ENCODE results near the gene AOPEP.

The AOPEP gene

GRCh38 chr9:94805051-94805489 is 78.6 kb downstream of the AOPEP start:
- Mint-ChIP-seq H3K4me3 (no peak overlapping the region), H3K9me3 (no peaks in the 10 kb centered on the region), H3K27me3 (no peaks in the 10 kb centered on the region), H3K27ac (ENCODE audit: low read depth) (no peak overlapping the region), H3K36me3 (ENCODE audit: insufficient read depth) (peaks cover 3% of the 10 kb centered on the region), H3K4me1 (peaks cover 5% of the 10 kb centered on the region)
- no peak for DNase-seq (ENCODE audit: low spot score in 2 of 2)
- no peak for ATAC-seq (replicated peaks; ENCODE audit: extremely low read depth, poor library complexity, severe bottlenecking)

GRCh38 chr9:94805585-94805984 is 79.1 kb downstream of the AOPEP start:
- Mint-ChIP-seq H3K27ac (ENCODE audit: low read depth) (no peak overlapping the region), H3K36me3 (ENCODE audit: insufficient read depth) (peaks cover 3% of the 10 kb centered on the region), H3K9me3 (no peaks in the 10 kb centered on the region), H3K27me3 (no peaks in the 10 kb centered on the region), H3K4me3 (no peak overlapping the region), H3K4me1 (peaks cover 5% of the 10 kb centered on the region)
- DNase-seq (ENCODE audit: low spot score in 2 of 2): no peak
- ATAC-seq (replicated peaks; ENCODE audit: extremely low read depth, poor library complexity, severe bottlenecking): no peak

GRCh38 chr9:94806307-94806893 is 79.9 kb downstream of the AOPEP start:
- DNase-seq (ENCODE audit: low spot score in 2 of 2) (no peak), ATAC-seq (replicated peaks; ENCODE audit: extremely low read depth, poor library complexity, severe bottlenecking) (no peak)
- H3K27ac Mint-ChIP-seq (ENCODE audit: low read depth): no peak overlapping the region
- H3K36me3 Mint-ChIP-seq (ENCODE audit: insufficient read depth): peaks cover 3% of the 10 kb centered on the region
- H3K9me3 Mint-ChIP-seq: no peaks in the 10 kb centered on the region
- H3K4me3 Mint-ChIP-seq: no peak overlapping the region
- no peaks in the 10 kb centered on the region for H3K27me3 Mint-ChIP-seq
- H3K4me1 Mint-ChIP-seq: peaks cover 5% of the 10 kb centered on the region

- peaks cover 5% of the 10 kb centered on the region for H3K4me1 Mint-ChIP-seq
- no peak overlapping the region for H3K27ac Mint-ChIP-seq (ENCODE audit: low read depth)
- ATAC-seq (replicated peaks; ENCODE audit: extremely low read depth, poor library complexity, severe bottlenecking) (no peak), DNase-seq (ENCODE audit: low spot score in 2 of 2) (no peak)
- H3K4me3 Mint-ChIP-seq: no peak overlapping the region
- no peaks in the 10 kb centered on the region for H3K27me3 Mint-ChIP-seq
- H3K9me3 Mint-ChIP-seq: no peaks in the 10 kb centered on the region
- peaks cover 3% of the 10 kb centered on the region for H3K36me3 Mint-ChIP-seq (ENCODE audit: insufficient read depth)
These were observed 81.1 kb downstream of the AOPEP start for GRCh38 chr9:94807556-94807955.

- Mint-ChIP-seq H3K36me3 (ENCODE audit: insufficient read depth) (peaks cover 3% of the 10 kb centered on the region), H3K27ac (ENCODE audit: low read depth) (no peak overlapping the region), H3K27me3 (no peaks in the 10 kb centered on the region), H3K9me3 (no peaks in the 10 kb centered on the region), H3K4me1 (peaks cover under 1% of the 10 kb centered on the region), H3K4me3 (no peak overlapping the region)
- DNase-seq (ENCODE audit: low spot score in 2 of 2) (no peak), ATAC-seq (replicated peaks; ENCODE audit: extremely low read depth, poor library complexity, severe bottlenecking) (no peak)
These were observed 82.6 kb downstream of the AOPEP start for GRCh38 chr9:94808926-94809700.

GRCh38 chr9:94809778-94810177 is 83.3 kb downstream of the AOPEP start:
- H3K36me3 Mint-ChIP-seq (ENCODE audit: insufficient read depth): peaks cover 3% of the 10 kb centered on the region
- ATAC-seq (replicated peaks; ENCODE audit: extremely low read depth, poor library complexity, severe bottlenecking): no peak
- no peak overlapping the region for H3K4me3 Mint-ChIP-seq
- H3K27ac Mint-ChIP-seq (ENCODE audit: low read depth): no peak overlapping the region
- no peaks in the 10 kb centered on the region for H3K27me3 Mint-ChIP-seq
- DNase-seq (ENCODE audit: low spot score in 2 of 2): no peak
- H3K4me1 Mint-ChIP-seq: no peaks in the 10 kb centered on the region
- H3K9me3 Mint-ChIP-seq: no peaks in the 10 kb centered on the region

- H3K9me3 Mint-ChIP-seq: no peaks in the 10 kb centered on the region
- H3K4me3 Mint-ChIP-seq: no peak overlapping the region
- H3K27me3 Mint-ChIP-seq: no peaks in the 10 kb centered on the region
- DNase-seq (ENCODE audit: low spot score in 2 of 2) (no peak), ATAC-seq (replicated peaks; ENCODE audit: extremely low read depth, poor library complexity, severe bottlenecking) (no peak)
- H3K27ac Mint-ChIP-seq (ENCODE audit: low read depth): no peak overlapping the region
- no peaks in the 10 kb centered on the region for H3K4me1 Mint-ChIP-seq
- peaks cover under 1% of the 10 kb centered on the region for H3K36me3 Mint-ChIP-seq (ENCODE audit: insufficient read depth)
These were observed 84.6 kb downstream of the AOPEP start for GRCh38 chr9:94811074-94811473.

- Mint-ChIP-seq H3K4me3 (no peak overlapping the region), H3K36me3 (ENCODE audit: insufficient read depth) (no peaks in the 10 kb centered on the region), H3K4me1 (no peaks in the 10 kb centered on the region), H3K27me3 (no peaks in the 10 kb centered on the region), H3K27ac (ENCODE audit: low read depth) (no peak overlapping the region), H3K9me3 (no peaks in the 10 kb centered on the region)
- DNase-seq (ENCODE audit: low spot score in 2 of 2) (no peak), ATAC-seq (replicated peaks; ENCODE audit: extremely low read depth, poor library complexity, severe bottlenecking) (no peak)
These were observed 85.8 kb downstream of the AOPEP start for GRCh38 chr9:94812343-94812742.

- Mint-ChIP-seq H3K4me3 (no peak overlapping the region), H3K36me3 (ENCODE audit: insufficient read depth) (no peaks in the 10 kb centered on the region), H3K27ac (ENCODE audit: low read depth) (no peak overlapping the region), H3K27me3 (no peaks in the 10 kb centered on the region), H3K9me3 (no peaks in the 10 kb centered on the region), H3K4me1 (no peaks in the 10 kb centered on the region)
- DNase-seq (ENCODE audit: low spot score in 2 of 2) (no peak), ATAC-seq (replicated peaks; ENCODE audit: extremely low read depth, poor library complexity, severe bottlenecking) (no peak)
These were observed 86.9 kb downstream of the AOPEP start for GRCh38 chr9:94813379-94813778.

- H3K9me3 Mint-ChIP-seq: no peaks in the 10 kb centered on the region
- no peak overlapping the region for H3K27ac Mint-ChIP-seq (ENCODE audit: low read depth)
- H3K36me3 Mint-ChIP-seq (ENCODE audit: insufficient read depth): peaks cover 3% of the 10 kb centered on the region
- H3K4me1 Mint-ChIP-seq: no peaks in the 10 kb centered on the region
- no peaks in the 10 kb centered on the region for H3K27me3 Mint-ChIP-seq
- no peak overlapping the region for H3K4me3 Mint-ChIP-seq
- DNase-seq (ENCODE audit: low spot score in 2 of 2): no peak
- no peak for ATAC-seq (replicated peaks; ENCODE audit: extremely low read depth, poor library complexity, severe bottlenecking)
These were observed 91.0 kb downstream of the AOPEP start for GRCh38 chr9:94817291-94818177.

GRCh38 chr9:94818178-94818541 is 91.7 kb downstream of the AOPEP start:
- ATAC-seq (replicated peaks; ENCODE audit: extremely low read depth, poor library complexity, severe bottlenecking) (no peak), DNase-seq (ENCODE audit: low spot score in 2 of 2) (no peak)
- no peak overlapping the region for H3K27ac Mint-ChIP-seq (ENCODE audit: low read depth)
- no peaks in the 10 kb centered on the region for H3K9me3 Mint-ChIP-seq
- no peaks in the 10 kb centered on the region for H3K4me1 Mint-ChIP-seq
- peaks cover 3% of the 10 kb centered on the region for H3K36me3 Mint-ChIP-seq (ENCODE audit: insufficient read depth)
- no peak overlapping the region for H3K4me3 Mint-ChIP-seq
- H3K27me3 Mint-ChIP-seq: no peaks in the 10 kb centered on the region

GRCh38 chr9:94819161-94819687 is 92.7 kb downstream of the AOPEP start:
- Mint-ChIP-seq H3K4me3 (no peak overlapping the region), H3K27ac (ENCODE audit: low read depth) (no peak overlapping the region), H3K9me3 (no peaks in the 10 kb centered on the region), H3K27me3 (no peaks in the 10 kb centered on the region), H3K36me3 (ENCODE audit: insufficient read depth) (peaks cover 3% of the 10 kb centered on the region), H3K4me1 (no peaks in the 10 kb centered on the region)
- ATAC-seq (replicated peaks; ENCODE audit: extremely low read depth, poor library complexity, severe bottlenecking) (no peak), DNase-seq (ENCODE audit: low spot score in 2 of 2) (no peak)

Measured in central memory CD8-positive, alpha-beta T cell (primary cell).